ENCODE results near the gene HAGH.
A peak's percentile ranks its signal among the peaks of the same experiment; 100 is the strongest.
"Not testable (repeated sequence)": the region's sequence is repeated elsewhere in the genome, so short reads cannot be mapped to it uniquely, and the experiment has no call there.

HAGH gene

GRCh38 chr16:1815461-1815860 lies 11.2 kb downstream of the HAGH start:
- Histone ChIP-seq H3K36me3 (peaks cover 74% of the 10 kb centered on the region), H3K4me2 (no peak overlapping the region)

GRCh38 chr16:1812732-1813163 lies 13.9 kb downstream of the HAGH start:
- H3K27ac ChIP-seq, result no peak overlapping the region
- no peak overlapping the region for H3K9ac ChIP-seq
- H4K20me1 ChIP-seq, result 0 out of 2 replicates have a peak, but pooled peaks cover 5% of the 10 kb centered on the region
- no peak for TF ChIP-seq Cebpa-rat (IDR thresholded peaks at IDR 0.05)
- no peaks in the 10 kb centered on the region for H3K27me3 ChIP-seq
- peaks cover 72% of the 10 kb centered on the region for H3K36me3 ChIP-seq
- H3K9me3 ChIP-seq, result no peaks in the 10 kb centered on the region
- 0 out of 2 replicates have a peak overlapping the region, but pooled peaks have one; percentile 4 for H3K4me2 ChIP-seq
- H3K4me1 ChIP-seq, result peaks cover 9% of the 10 kb centered on the region; the same call in 1 of the 2 replicates
- no peak overlapping the region for H3K4me3 ChIP-seq

More at GRCh38 chr16:1815461-1815860, 11.2 kb downstream of the HAGH start:
- Histone ChIP-seq H3K4me3 (no peak overlapping the region), H3K27ac (no peak overlapping the region), H3K9me3 (no peaks in the 10 kb centered on the region), H3K4me1 (peaks cover 9% of the 10 kb centered on the region; the same call in 1 of the 2 replicates), H3K9ac (no peak overlapping the region), H4K20me1 (0 out of 2 replicates have a peak, but pooled peaks cover 2% of the 10 kb centered on the region), H3K27me3 (no peaks in the 10 kb centered on the region)
- TF ChIP-seq Cebpa-rat (IDR thresholded peaks at IDR 0.05), result no peak

- no peaks in the 10 kb centered on the region for H3K27me3 ChIP-seq
- no peak overlapping the region for H3K4me3 ChIP-seq
- H3K36me3 ChIP-seq, result peaks cover 70% of the 10 kb centered on the region
- peaks cover 9% of the 10 kb centered on the region; the same call in 1 of the 2 replicates for H3K4me1 ChIP-seq
- H3K9me3 ChIP-seq, result no peaks in the 10 kb centered on the region
- no peak overlapping the region for H3K27ac ChIP-seq
- 0 out of 2 replicates have a peak, but pooled peaks cover 5% of the 10 kb centered on the region for H4K20me1 ChIP-seq
- no peak overlapping the region for H3K4me2 ChIP-seq
- no peak for TF ChIP-seq Cebpa-rat (IDR thresholded peaks at IDR 0.05)
- no peak overlapping the region for H3K9ac ChIP-seq
Observed at GRCh38 chr16:1810536-1810935, 16.1 kb downstream of the HAGH start.

GRCh38 chr16:1810106-1810505 lies 16.5 kb downstream of the HAGH start:
- H3K4me1 ChIP-seq, result peaks cover 11% of the 10 kb centered on the region; the same call in 1 of the 2 replicates
- no peak overlapping the region for H3K4me3 ChIP-seq
- H3K27me3 ChIP-seq, result no peaks in the 10 kb centered on the region
- H3K9me3 ChIP-seq, result no peaks in the 10 kb centered on the region
- no peak for TF ChIP-seq Cebpa-rat (IDR thresholded peaks at IDR 0.05)
- no peak overlapping the region for H3K27ac ChIP-seq
- 0 out of 2 replicates have a peak, but pooled peaks cover 5% of the 10 kb centered on the region for H4K20me1 ChIP-seq
- no peak overlapping the region for H3K9ac ChIP-seq
- no peak overlapping the region for H3K4me2 ChIP-seq
- peaks cover 70% of the 10 kb centered on the region for H3K36me3 ChIP-seq

- no peak overlapping the region for H3K9ac ChIP-seq
- 0 out of 2 replicates have a peak, but pooled peaks cover 5% of the 10 kb centered on the region for H4K20me1 ChIP-seq
- H3K27ac ChIP-seq, result no peak overlapping the region
- H3K4me2 ChIP-seq, result no peak overlapping the region
- no peak overlapping the region for H3K4me3 ChIP-seq
- no peak for TF ChIP-seq Cebpa-rat (IDR thresholded peaks at IDR 0.05)
- H3K36me3 ChIP-seq, result peaks cover 76% of the 10 kb centered on the region
- no peaks in the 10 kb centered on the region for H3K27me3 ChIP-seq
- H3K9me3 ChIP-seq, result no peaks in the 10 kb centered on the region
- peaks cover 18% of the 10 kb centered on the region; the same call in 1 of the 2 replicates for H3K4me1 ChIP-seq
Observed at GRCh38 chr16:1809281-1809801, 17.3 kb downstream of the HAGH start.

- 0 out of 2 replicates have a peak, but pooled peaks cover 5% of the 10 kb centered on the region for H4K20me1 ChIP-seq
- no peak overlapping the region for H3K27ac ChIP-seq
- H3K4me1 ChIP-seq, result peaks cover 18% of the 10 kb centered on the region; the same call in 1 of the 2 replicates
- H3K4me3 ChIP-seq, result no peak overlapping the region
- H3K4me2 ChIP-seq, result no peak overlapping the region
- H3K9ac ChIP-seq, result no peak overlapping the region
- no peak for TF ChIP-seq Cebpa-rat (IDR thresholded peaks at IDR 0.05)
- no peaks in the 10 kb centered on the region for H3K27me3 ChIP-seq
- peaks cover 72% of the 10 kb centered on the region for H3K36me3 ChIP-seq
- H3K9me3 ChIP-seq, result no peaks in the 10 kb centered on the region
Observed at GRCh38 chr16:1808691-1809090, 17.9 kb downstream of the HAGH start.

GRCh38 chr16:1807626-1808025 lies 19.0 kb downstream of the HAGH start:
- Histone ChIP-seq H3K36me3 (peaks cover 71% of the 10 kb centered on the region), H4K20me1 (0 out of 2 replicates have a peak, but pooled peaks cover 5% of the 10 kb centered on the region), H3K9ac (no peak overlapping the region), H3K4me2 (no peak overlapping the region), H3K4me1 (peaks cover 14% of the 10 kb centered on the region; the same call in 1 of the 2 replicates), H3K27me3 (no peaks in the 10 kb centered on the region), H3K4me3 (no peak overlapping the region), H3K27ac (no peak overlapping the region), H3K9me3 (no peaks in the 10 kb centered on the region)
- no peak for TF ChIP-seq Cebpa-rat (IDR thresholded peaks at IDR 0.05)

- no peak overlapping the region for H3K9ac ChIP-seq
- H3K4me2 ChIP-seq, result no peak overlapping the region
- no peak for TF ChIP-seq Cebpa-rat (IDR thresholded peaks at IDR 0.05)
- H3K4me3 ChIP-seq, result no peak overlapping the region
- peaks cover 9% of the 10 kb centered on the region; the same call in 1 of the 2 replicates for H3K4me1 ChIP-seq
- H3K27ac ChIP-seq, result no peak overlapping the region
- H4K20me1 ChIP-seq, result no peaks in the 10 kb centered on the region
- no peaks in the 10 kb centered on the region for H3K27me3 ChIP-seq
- H3K36me3 ChIP-seq, result peaks cover 37% of the 10 kb centered on the region
- peaks cover 33% of the 10 kb centered on the region for H3K9me3 ChIP-seq
Observed at GRCh38 chr16:1800701-1801100, 25.9 kb downstream of the HAGH start.

- Histone ChIP-seq H3K36me3 (peaks cover 22% of the 10 kb centered on the region), H3K9me3 (peaks cover 33% of the 10 kb centered on the region)
- H3K4me2 ChIP-seq, H4K20me1 ChIP-seq, H3K4me3 ChIP-seq, H3K4me1 ChIP-seq, H3K9ac ChIP-seq, H3K27me3 ChIP-seq, H3K27ac ChIP-seq: not testable (repeated sequence)
Observed at GRCh38 chr16:1799263-1799662, 27.4 kb downstream of the HAGH start.

- H3K36me3 ChIP-seq, result peaks cover 50% of the 10 kb centered on the region
- peaks cover 32% of the 10 kb centered on the region for H3K9me3 ChIP-seq
- H3K9ac ChIP-seq, result no peak overlapping the region
- no peak overlapping the region for H3K4me3 ChIP-seq
- H3K4me2 ChIP-seq, result no peak overlapping the region
- TF ChIP-seq Cebpa-rat (IDR thresholded peaks at IDR 0.05), result no peak
- no peak overlapping the region for H3K27ac ChIP-seq
- no peaks in the 10 kb centered on the region for H3K4me1 ChIP-seq
- peaks cover 27% of the 10 kb centered on the region for H4K20me1 ChIP-seq
- H3K27me3 ChIP-seq, result no peaks in the 10 kb centered on the region
Observed at GRCh38 chr16:1794908-1795666, 31.5 kb downstream of the HAGH start.

Data from BLaER1 (cell line).